ENCODE data around the gene IRF1. TPM values are rescaled to one million over a fixed set of nuclear protein-coding genes. Genes with fewer than 3 reads are reported as not detected.

IRF1 gene
- total RNA-seq, 2 experiments from 2014 or later: 1,212 to 1,234 TPM

DNA sequence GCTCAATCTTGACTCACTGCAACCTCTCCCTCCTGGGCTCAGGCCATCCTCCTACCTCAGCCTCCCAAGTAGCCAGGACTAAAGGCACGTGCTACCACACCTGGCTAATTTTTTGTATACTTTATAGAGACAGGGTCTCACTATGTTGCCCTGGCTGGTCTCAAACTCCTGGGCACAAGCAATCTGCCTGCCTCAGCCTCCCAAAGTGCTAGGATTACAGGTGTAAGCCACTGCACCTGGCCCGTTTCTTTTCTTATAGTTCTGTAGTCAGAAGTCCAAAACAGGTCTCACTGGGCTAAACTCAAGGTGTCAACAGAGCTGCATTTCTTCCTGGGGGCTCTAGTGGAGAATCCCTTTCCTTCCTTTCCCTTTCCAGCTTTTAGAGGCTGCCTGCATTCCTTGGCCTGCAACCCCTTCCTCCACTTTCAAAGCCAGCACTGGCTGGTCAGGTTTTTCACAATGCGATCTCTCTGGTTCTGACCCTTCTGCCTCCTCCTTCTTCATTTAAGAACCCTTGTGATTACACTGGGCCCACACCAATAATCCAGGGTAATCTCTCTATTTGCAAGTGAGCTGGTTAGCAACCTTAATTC, 16.3 kb downstream of the IRF1 start:
- DNase-seq (peak in 4 of 14 experiments; percentile 3 to 39 (median 32)), ATAC-seq (ENCODE audit: poor library complexity) (no peak)
- CTCF ChIA-PET: interaction anchor here (0.7 kb wide), 1 partner anchor 88 kb away, joined by 3 read pairs; no protein-coding TSS in a partner anchor
- Histone ChIP-seq H3K4me1 (ENCODE audit: insufficient read depth, low read length) (peaks cover 97% of the 10 kb centered on the region), H3K36me3 (ENCODE audit: insufficient read depth, low read length) (peaks cover 16% of the 10 kb centered on the region), H3K9me3 (ENCODE audit: control insufficient read depth in 1 of 2, insufficient read depth in 1 of 2, low read length in 2 of 2) (no peaks in the 10 kb centered on the region), H3K27ac (ENCODE audit: low read depth in 1 of 2, low read length in 2 of 2) (peak overlapping the region; percentile 48 to 77), H3K27me3 (ENCODE audit: control insufficient read depth in 1 of 2, insufficient read depth in 2 of 2, low read length in 2 of 2) (no peaks in the 10 kb centered on the region), H3K4me3 (ENCODE audit: low read length) (no peak overlapping the region)
- peaks cover 75% of the 10 kb centered on the region for H3K36me3 Mint-ChIP-seq (ENCODE audit: low read depth)
- no peaks in the 10 kb centered on the region for H3K9me3 Mint-ChIP-seq
- TF ChIP-seq, protein P1, sequence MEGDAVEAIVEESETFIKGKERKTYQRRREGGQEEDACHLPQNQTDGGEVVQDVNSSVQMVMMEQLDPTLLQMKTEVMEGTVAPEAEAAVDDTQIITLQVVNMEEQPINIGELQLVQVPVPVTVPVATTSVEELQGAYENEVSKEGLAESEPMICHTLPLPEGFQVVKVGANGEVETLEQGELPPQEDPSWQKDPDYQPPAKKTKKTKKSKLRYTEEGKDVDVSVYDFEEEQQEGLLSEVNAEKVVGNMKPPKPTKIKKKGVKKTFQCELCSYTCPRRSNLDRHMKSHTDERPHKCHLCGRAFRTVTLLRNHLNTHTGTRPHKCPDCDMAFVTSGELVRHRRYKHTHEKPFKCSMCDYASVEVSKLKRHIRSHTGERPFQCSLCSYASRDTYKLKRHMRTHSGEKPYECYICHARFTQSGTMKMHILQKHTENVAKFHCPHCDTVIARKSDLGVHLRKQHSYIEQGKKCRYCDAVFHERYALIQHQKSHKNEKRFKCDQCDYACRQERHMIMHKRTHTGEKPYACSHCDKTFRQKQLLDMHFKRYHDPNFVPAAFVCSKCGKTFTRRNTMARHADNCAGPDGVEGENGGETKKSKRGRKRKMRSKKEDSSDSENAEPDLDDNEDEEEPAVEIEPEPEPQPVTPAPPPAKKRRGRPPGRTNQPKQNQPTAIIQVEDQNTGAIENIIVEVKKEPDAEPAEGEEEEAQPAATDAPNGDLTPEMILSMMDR (IDR thresholded peaks at IDR 0.05): no peak
- H3K4me1 Mint-ChIP-seq (ENCODE audit: low read depth): peaks cover 96% of the 10 kb centered on the region
- peaks cover 16% of the 10 kb centered on the region for H3K27me3 Mint-ChIP-seq
- POLR2A ChIA-PET: interaction anchor here (1.1 to 25.5 kb wide), 9 partner anchors 6 to 77 kb away, joined by 3 to 1045 read pairs (median 102); partner anchors contain the start of gene IRF1
- peak overlapping the region; percentile 97 for H3K27ac Mint-ChIP-seq
- peak overlapping the region; percentile 82 for H3K4me3 Mint-ChIP-seq
- intact Hi-C loops (cut with DNase I, micrococcal nuclease): loop anchor here (5.0 kb wide), 2 partner anchors 52 to 62 kb away; no protein-coding TSS in a partner anchor

- no peak overlapping the region for H3K4me3 ChIP-seq (ENCODE audit: low read length)
- Mint-ChIP-seq H3K27ac (peak overlapping the region; percentile 97), H3K27me3 (peaks cover 16% of the 10 kb centered on the region), H3K4me3 (peak overlapping the region; percentile 74), H3K4me1 (ENCODE audit: low read depth) (peaks cover 96% of the 10 kb centered on the region), H3K36me3 (ENCODE audit: low read depth) (peaks cover 70% of the 10 kb centered on the region), H3K9me3 (no peaks in the 10 kb centered on the region)
- peak overlapping the region; percentile 70 to 77 for H3K27ac ChIP-seq (ENCODE audit: low read depth in 1 of 2, low read length in 2 of 2)
- ATAC-seq (ENCODE audit: poor library complexity) (no peak), DNase-seq (peak in 4 of 14 experiments; percentile 3 to 47 (median 36))
- CTCF ChIA-PET: interaction anchor here (2.8 kb wide), 1 partner anchor 16 kb away, joined by 10 read pairs; no protein-coding TSS in a partner anchor
- no peaks in the 10 kb centered on the region for H3K9me3 ChIP-seq (ENCODE audit: control insufficient read depth in 1 of 2, insufficient read depth in 1 of 2, low read length in 2 of 2)
- peaks cover 95% of the 10 kb centered on the region for H3K4me1 ChIP-seq (ENCODE audit: insufficient read depth, low read length)
- POLR2A ChIA-PET: interaction anchor here (0.6 to 25.5 kb wide), 13 partner anchors 6 to 274 kb away, joined by 3 to 1045 read pairs (median 7); partner anchors contain the start of genes CCNI2 and IRF1
- peaks cover 16% of the 10 kb centered on the region for H3K36me3 ChIP-seq (ENCODE audit: insufficient read depth, low read length)
- intact Hi-C loops (cut with DNase I, micrococcal nuclease): loop anchor here (2.0 to 5.0 kb wide), 5 partner anchors 17 to 61 kb away; partner anchors contain the start of gene IRF1 (in 1 of the 2)
- TF ChIP-seq, protein P1 (IDR thresholded peaks at IDR 0.05): no peak
- no peaks in the 10 kb centered on the region for H3K27me3 ChIP-seq (ENCODE audit: control insufficient read depth in 1 of 2, insufficient read depth in 2 of 2, low read length in 2 of 2)
Observed at GRCh38 chr5:132473668-132474067, 16.9 kb downstream of the IRF1 start.

- peak; percentile 68 for ATAC-seq (ENCODE audit: poor library complexity)
- Mint-ChIP-seq H3K4me3 (peak overlapping the region; percentile 74), H3K27me3 (peaks cover 10% of the 10 kb centered on the region), H3K36me3 (ENCODE audit: low read depth) (peaks cover 64% of the 10 kb centered on the region), H3K4me1 (ENCODE audit: low read depth) (peaks cover 96% of the 10 kb centered on the region), H3K9me3 (no peaks in the 10 kb centered on the region), H3K27ac (peak overlapping the region; percentile 97)
- intact Hi-C loops (cut with DNase I, micrococcal nuclease): loop anchor here (2.0 to 5.0 kb wide), 5 partner anchors 16 to 61 kb away; partner anchors contain the start of gene IRF1 (in 1 of the 2)
- Histone ChIP-seq H3K4me1 (ENCODE audit: insufficient read depth, low read length) (peaks cover 92% of the 10 kb centered on the region), H3K4me3 (ENCODE audit: low read length) (no peak overlapping the region), H3K27ac (ENCODE audit: low read depth in 1 of 2, low read length in 2 of 2) (peak overlapping the region; percentile 70 to 77), H3K36me3 (ENCODE audit: insufficient read depth, low read length) (peaks cover 16% of the 10 kb centered on the region), H3K9me3 (ENCODE audit: control insufficient read depth in 1 of 2, insufficient read depth in 1 of 2, low read length in 2 of 2) (no peaks in the 10 kb centered on the region), H3K27me3 (ENCODE audit: control insufficient read depth in 1 of 2, insufficient read depth in 2 of 2, low read length in 2 of 2) (no peaks in the 10 kb centered on the region)
- ChIA-PET POLR2A (interaction anchor here (0.6 to 25.5 kb wide), 15 partner anchors 7 to 274 kb away, joined by 3 to 1045 read pairs (median 5); partner anchors contain the start of genes CCNI2 and IRF1), CTCF (interaction anchor here (0.7 to 2.8 kb wide), 5 partner anchors 13 to 1097 kb away, joined by 3 to 10 read pairs (median 9); partner anchors contain the start of gene IRF1)
- DNase-seq: peak; percentile 73 to 96 (median 81)
- TF ChIP-seq, protein P1 (IDR thresholded peaks at IDR 0.05): no peak
Observed at GRCh38 chr5:132473019-132473531, 17.5 kb downstream of the IRF1 start.

All from CD4-positive, alpha-beta T cell (primary cell).